Peyer's patch (tissue), 4 donors: ENCODE data around the gene CSN3. TPM values are rescaled to one million over a fixed set of nuclear protein-coding genes. Genes with fewer than 3 reads are reported as not detected.

Source experiments
- DNase-seq, 3 donors: peaks; one replicate each; pipeline ENCODE4 v3.0.0-alpha.2; 2017 to 2019
- H3K27ac ChIP-seq, 4 donors: fragments of 200-600 bp; sonication (generic); one replicate each; pipeline ENCODE4 v1.5.1; 2016 to 2019
- H3K27me3 ChIP-seq, 2 donors: fragments of 200-600 bp; sonication (generic); one replicate each; pipeline ENCODE4 v1.5.1; 2019
- H3K36me3 ChIP-seq, 3 donors: fragments of 200-600 bp; sonication (generic); one replicate each; pipeline ENCODE4 v1.5.1; 2016 to 2019
- H3K4me1 ChIP-seq, 4 donors: fragments of 200-600 bp; sonication (generic); one replicate each; pipeline ENCODE4 v1.5.1; 2016 to 2019
- H3K4me3 ChIP-seq, 4 donors: fragments of 200-600 bp; sonication (generic); 1 replicate in 3 of 4; 2 replicates in 1 of 4; pipeline ENCODE4 v1.5.1; 2016 to 2019; ENCODE audit warnings: mild to moderate bottlenecking in 1 of 4
- H3K9me3 ChIP-seq, 4 donors: fragments of 200-600 bp; sonication (generic); one replicate each; pipeline ENCODE4 v1.5.1; 2016 to 2019; ENCODE audit warnings: mild to moderate bottlenecking in 1 of 4
- CTCF ChIP-seq, 6 experiments: fragments of 450-650 bp in 4 of 6; fragments of 200-600 bp in 2 of 6; sonication (generic) in 1 of 6; IDR thresholded peaks; one replicate each; pipeline ENCODE4 v1.5.1; 2017 to 2019; ENCODE audit warnings: antibody characterized with exemption in 6 of 6, mild to moderate bottlenecking in 3 of 6, moderate library complexity in 1 of 6
- POLR2A ChIP-seq, 2 donors: fragments of 450-650 bp; IDR thresholded peaks; one replicate each; pipeline ENCODE4 v1.5.1; 2017; ENCODE audit warnings: antibody characterized with exemption in 2 of 2, mild to moderate bottlenecking in 2 of 2, moderate library complexity in 2 of 2
- total RNA-seq, 4 donors: library from RNA; depleted of rRNA; stranded (reverse); fragments of >200 nt; gene quantifications; one replicate each; pipeline ENCODE4 v1.1.0, GENCODE V29; 2016

Gene CSN3
- total RNA-seq, 4 donors from 2014 or later: not detected

- Histone ChIP-seq H3K4me1 (no peaks in the 10 kb centered on the region), H3K27me3 (no peaks in the 10 kb centered on the region), H3K9me3 (no peaks in the 10 kb centered on the region), H3K36me3 (no peaks in the 10 kb centered on the region), H3K27ac (no peak overlapping the region), H3K4me3 (no peak overlapping the region)
- TF ChIP-seq CTCF (IDR thresholded peaks at IDR 0.05): no peak
- no peak for TF ChIP-seq POLR2A (IDR thresholded peaks at IDR 0.05)
- no peak for DNase-seq
Measured at GRCh38 chr4:70291341-70291740, 48.9 kb downstream of the CSN3 start.

DNA sequence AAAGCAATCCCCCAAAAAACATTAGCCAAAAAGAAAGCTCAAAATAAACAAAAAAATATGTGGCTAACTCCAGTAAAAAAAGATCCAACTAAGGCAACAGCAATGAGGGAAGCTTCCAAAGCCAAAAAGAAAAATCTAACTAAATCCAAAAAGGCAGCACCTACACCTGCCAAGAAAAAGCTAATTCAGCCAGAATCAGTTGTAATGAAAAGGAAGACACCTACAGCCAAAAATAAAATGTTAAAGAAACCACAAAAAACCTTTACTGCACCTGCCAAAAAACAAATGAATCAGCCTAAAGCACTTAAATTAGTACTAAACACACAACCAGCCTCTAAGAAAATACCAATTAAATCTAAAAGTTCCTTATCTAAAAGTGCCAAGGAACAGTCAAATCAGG lies 55.2 kb downstream of the CSN3 start:
- DNase-seq: no peak
- Histone ChIP-seq H3K27me3 (no peaks in the 10 kb centered on the region), H3K36me3 (no peaks in the 10 kb centered on the region), H3K9me3 (no peaks in the 10 kb centered on the region), H3K27ac (no peak overlapping the region), H3K4me3 (no peak overlapping the region), H3K4me1 (no peaks in the 10 kb centered on the region)
- no peak for TF ChIP-seq POLR2A (IDR thresholded peaks at IDR 0.05)
- no peak for TF ChIP-seq CTCF (IDR thresholded peaks at IDR 0.05)

GRCh38 chr4:70298051-70298450 lies 55.7 kb downstream of the CSN3 start:
- DNase-seq: no peak
- Histone ChIP-seq H3K27me3 (no peaks in the 10 kb centered on the region), H3K9me3 (no peaks in the 10 kb centered on the region), H3K4me1 (no peaks in the 10 kb centered on the region), H3K27ac (no peak overlapping the region), H3K36me3 (no peaks in the 10 kb centered on the region), H3K4me3 (no peak overlapping the region)
- TF ChIP-seq CTCF (IDR thresholded peaks at IDR 0.05) (no peak), POLR2A (IDR thresholded peaks at IDR 0.05) (no peak)

DNA sequence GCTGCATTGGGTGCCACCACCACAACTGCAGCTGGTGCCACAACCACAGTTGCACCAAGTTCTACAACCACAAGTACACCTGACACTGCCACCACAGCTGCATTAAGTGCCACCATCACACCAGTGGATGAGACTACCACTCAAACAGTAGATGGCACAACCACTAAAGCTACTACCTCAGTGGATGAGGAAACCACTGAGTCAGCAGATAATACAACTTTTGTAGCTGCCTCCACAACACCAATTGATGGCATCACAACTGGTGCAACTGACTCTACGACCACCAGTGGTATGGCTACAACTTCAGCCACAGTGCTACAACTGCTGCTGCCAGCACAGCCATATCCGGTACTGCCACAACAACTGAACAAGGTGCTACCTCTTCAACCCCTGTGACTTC lies 57.2 kb downstream of the CSN3 start:
- Histone ChIP-seq H3K36me3 (no peaks in the 10 kb centered on the region), H3K4me1 (no peaks in the 10 kb centered on the region), H3K9me3 (no peaks in the 10 kb centered on the region), H3K27ac (no peak overlapping the region), H3K4me3 (no peak overlapping the region), H3K27me3 (no peaks in the 10 kb centered on the region)
- TF ChIP-seq POLR2A (IDR thresholded peaks at IDR 0.05): no peak
- no peak for TF ChIP-seq CTCF (IDR thresholded peaks at IDR 0.05)
- DNase-seq: no peak

DNA sequence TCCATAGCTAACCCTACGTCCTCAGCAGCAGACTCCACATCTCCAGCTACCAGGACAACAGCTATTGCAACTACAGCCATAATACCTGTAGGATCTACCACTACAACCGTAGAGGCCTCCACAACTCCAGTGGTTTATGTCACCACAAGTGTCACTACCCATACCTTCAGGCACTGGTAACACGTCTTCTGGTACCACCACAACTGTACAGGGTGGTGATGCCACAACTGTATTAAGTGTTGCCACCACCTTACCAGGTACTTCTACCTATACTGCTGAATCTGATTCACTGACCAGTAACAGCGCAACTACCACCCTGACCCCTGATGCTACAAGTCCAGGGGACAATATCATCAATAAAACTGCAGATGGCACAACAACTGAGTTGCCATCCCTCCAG lies 57.8 kb downstream of the CSN3 start:
- Histone ChIP-seq H3K36me3 (no peaks in the 10 kb centered on the region), H3K27ac (no peak overlapping the region), H3K4me1 (no peaks in the 10 kb centered on the region), H3K9me3 (no peaks in the 10 kb centered on the region), H3K4me3 (no peak overlapping the region), H3K27me3 (no peaks in the 10 kb centered on the region)
- no peak for TF ChIP-seq POLR2A (IDR thresholded peaks at IDR 0.05)
- TF ChIP-seq CTCF (IDR thresholded peaks at IDR 0.05): no peak
- no peak for DNase-seq

Other genes with a start within 250 kb of the CSN3 start
- not detected for gene STATH, start 246.6 kb upstream of the CSN3 start, total RNA-seq
- gene HTN3, start 214.1 kb upstream of the CSN3 start, total RNA-seq: not detected
- gene HTN1, start 192.2 kb upstream of the CSN3 start, total RNA-seq: not detected
- gene PRR27, start 88.4 kb upstream of the CSN3 start, total RNA-seq: not detected
- not detected for gene ODAM, start 46.9 kb upstream of the CSN3 start, total RNA-seq
- 10 to 100 TPM in 1 of 4 donors, 1 to 10 TPM in 1, not detected in 2; 2.4 to 36.3 TPM for gene FDCSP, start 16.5 kb upstream of the CSN3 start, total RNA-seq
- gene CABS1, start 92.4 kb downstream of the CSN3 start, total RNA-seq: not detected
- gene SMR3A, start 118.2 kb downstream of the CSN3 start, total RNA-seq: not detected
- gene SMR3B, start 140.5 kb downstream of the CSN3 start, total RNA-seq: not detected
- not detected for gene OPRPN, start 155.3 kb downstream of the CSN3 start, total RNA-seq
- not detected for gene MUC7, start 229.6 kb downstream of the CSN3 start, total RNA-seq